SK-N-SH treated with all-trans-retinoic acid at 6 μM for 48 hours (cell line): ENCODE measurements around the gene SOX30.
"Not testable (repeated sequence)": the region's sequence is repeated elsewhere in the genome, so short reads cannot be mapped to it uniquely, and the experiment has no call there.

ENCODE experiments used
- ATAC-seq: fragments of 200-7000 bp; cut with Tn5 transposase; 3 replicates; pipeline ENCODE4 v1.9.1; 2020; ENCODE audit warnings: mild to moderate bottlenecking, moderate library complexity
- ARNTL ChIP-seq: fragments of 450-650 bp; formaldehyde crosslinking; IDR thresholded peaks from 2 replicates; pipeline ENCODE4 v1.5.0; 2020; ENCODE audit warnings: low read depth, mild to moderate bottlenecking, moderate library complexity, borderline replicate concordance
- CSDC2 ChIP-seq: fragments of 250-450 bp; sonication (Bioruptor Pico); IDR thresholded peaks from 2 replicates; pipeline ENCODE4 v1.5.0; 2020; ENCODE audit warnings: mild to moderate bottlenecking, moderate library complexity
- ESRRG ChIP-seq: fragments of 250-450 bp; sonication (Bioruptor Pico); IDR thresholded peaks from 2 replicates; pipeline ENCODE4 v1.6.1; 2021; ENCODE audit warnings: mild to moderate bottlenecking
- GLIS3 ChIP-seq: fragments of 250-450 bp; sonication (Bioruptor Pico); IDR thresholded peaks from 2 replicates; pipeline ENCODE4 v1.5.0; 2020; ENCODE audit warnings: mild to moderate bottlenecking, moderate library complexity
- ISL1 ChIP-seq: fragments of 250-450 bp; sonication (Bioruptor Pico); IDR thresholded peaks from 2 replicates; pipeline ENCODE4 v2.1.2; 2022; ENCODE audit warnings: mild to moderate bottlenecking, moderate library complexity
- OSR1 ChIP-seq: fragments of 250-450 bp; sonication (Bioruptor Pico); IDR thresholded peaks from 2 replicates; pipeline ENCODE4 v1.8.0; 2022; ENCODE audit warnings: moderate library complexity, mild to moderate bottlenecking, inconsistent platforms
- PPARA ChIP-seq: fragments of 250-450 bp; sonication (Bioruptor Pico); IDR thresholded peaks from 2 replicates; pipeline ENCODE4 v1.5.0; 2020; ENCODE audit warnings: mild to moderate bottlenecking, borderline replicate concordance
- RARB ChIP-seq: fragments of 250-450 bp; sonication (Bioruptor Pico); IDR thresholded peaks from 2 replicates; pipeline ENCODE4 v1.8.0; 2021; ENCODE audit warnings: mild to moderate bottlenecking, moderate library complexity
- SNAI2 ChIP-seq: fragments of 250-450 bp; sonication (Bioruptor Pico); IDR thresholded peaks from 2 replicates; pipeline ENCODE4 v1.5.0; 2020; ENCODE audit warnings: mild to moderate bottlenecking, moderate library complexity
- TCF4 ChIP-seq: fragments of 250-450 bp; sonication (Bioruptor Pico); IDR thresholded peaks from 2 replicates; pipeline ENCODE4 v1.8.0; 2021; ENCODE audit warnings: mild to moderate bottlenecking, moderate library complexity, borderline replicate concordance
- TOX ChIP-seq: fragments of 250-450 bp; sonication (Bioruptor Pico); IDR thresholded peaks from 2 replicates; pipeline ENCODE4 v1.8.0; 2021; ENCODE audit warnings: mild to moderate bottlenecking, moderate library complexity, borderline replicate concordance
- ZC3H10 ChIP-seq: fragments of 250-450 bp; sonication (Bioruptor Pico); IDR thresholded peaks from 2 replicates; pipeline ENCODE4 v1.5.1; 2021; ENCODE audit warnings: mild to moderate bottlenecking, moderate library complexity
- ZFP3 ChIP-seq: fragments of 250-450 bp; sonication (Bioruptor Pico); IDR thresholded peaks from 2 replicates; pipeline ENCODE4 v1.5.0; 2020; ENCODE audit warnings: mild to moderate bottlenecking, moderate library complexity
- ZNF565 ChIP-seq: fragments of 450-650 bp; formaldehyde crosslinking; conservative IDR thresholded peaks from 2 replicates; pipeline ENCODE4 v1.5.0; 2020; ENCODE audit warnings: low read depth, mild to moderate bottlenecking, moderate library complexity
- ZNF70 ChIP-seq: fragments of 450-650 bp; formaldehyde crosslinking; IDR thresholded peaks from 2 replicates; pipeline ENCODE4 v1.5.0; 2020; ENCODE audit warnings: mild to moderate bottlenecking, moderate library complexity
- ZNF8 ChIP-seq: fragments of 450-650 bp; formaldehyde crosslinking; IDR thresholded peaks from 2 replicates; pipeline ENCODE4 v1.5.0; 2020; ENCODE audit warnings: mild to moderate bottlenecking, moderate library complexity
- TF ChIP-seq, protein P1 (sequence below): fragments of 250-450 bp; sonication (Bioruptor Pico); IDR thresholded peaks from 2 replicates; pipeline ENCODE4 v1.5.1; 2021; ENCODE audit warnings: mild to moderate bottlenecking, moderate library complexity
- TF ChIP-seq, protein P2 (sequence below): fragments of 250-450 bp; sonication (Bioruptor Pico); IDR thresholded peaks from 2 replicates; pipeline ENCODE4 v1.8.0; 2020; ENCODE audit warnings: mild to moderate bottlenecking, moderate library complexity, borderline replicate concordance
- TF ChIP-seq, protein P3 (sequence below): fragments of 250-450 bp; sonication (Bioruptor Pico); IDR thresholded peaks from 2 replicates; pipeline ENCODE4 v1.5.1; 2020; ENCODE audit warnings: low read depth, mild to moderate bottlenecking, moderate library complexity
- TF ChIP-seq, protein P4 (sequence below): fragments of 250-450 bp; sonication (Bioruptor Pico); IDR thresholded peaks from 2 replicates; pipeline ENCODE4 v1.5.0; 2020; ENCODE audit warnings: mild to moderate bottlenecking, moderate library complexity
- TF ChIP-seq, protein P5 (sequence below): fragments of 250-450 bp; sonication (Bioruptor Pico); IDR thresholded peaks from 2 replicates; pipeline ENCODE4 v1.8.0; 2021; ENCODE audit warnings: low read depth, mild to moderate bottlenecking, moderate library complexity, borderline replicate concordance

The SOX30 gene

DNA sequence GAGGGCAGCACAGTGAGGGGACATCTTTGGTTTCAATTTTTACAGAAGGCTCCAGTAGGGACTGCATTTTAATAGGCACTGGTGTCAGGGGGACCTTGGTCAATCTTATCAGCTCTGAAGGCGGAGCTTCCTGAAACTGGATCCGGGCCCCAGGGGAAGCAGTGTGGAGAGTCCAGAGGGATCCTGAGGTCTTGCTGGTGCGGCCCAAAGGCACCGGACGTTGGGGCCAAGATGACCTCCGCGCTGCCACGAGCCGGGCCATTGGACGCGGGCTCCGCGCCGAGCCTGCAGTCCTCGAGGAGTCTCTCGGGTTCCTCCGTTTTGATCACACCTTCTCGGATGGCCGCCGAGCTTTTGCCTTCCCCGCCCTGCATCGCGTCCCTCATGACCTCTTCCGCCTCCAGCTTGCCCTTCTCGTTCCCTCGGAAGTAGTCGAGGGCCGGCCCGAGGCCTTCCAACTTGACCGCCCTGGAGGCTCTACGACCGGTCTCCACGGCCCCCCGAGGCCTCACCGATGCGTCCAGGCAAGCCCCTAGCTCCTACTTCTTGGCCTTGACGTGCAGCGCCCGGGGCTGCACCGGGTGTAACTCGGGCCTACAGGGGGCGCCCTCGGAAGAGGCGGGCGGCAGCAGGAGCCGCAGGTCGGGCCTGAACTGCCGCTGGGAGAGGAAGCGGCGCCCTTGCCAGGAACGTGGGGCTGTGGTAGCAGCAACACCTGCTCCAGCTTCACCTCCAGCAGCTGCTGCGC, 37.9 kb upstream of the SOX30 start:
- ATAC-seq = no peak
- TF ChIP-seq, protein P1, sequence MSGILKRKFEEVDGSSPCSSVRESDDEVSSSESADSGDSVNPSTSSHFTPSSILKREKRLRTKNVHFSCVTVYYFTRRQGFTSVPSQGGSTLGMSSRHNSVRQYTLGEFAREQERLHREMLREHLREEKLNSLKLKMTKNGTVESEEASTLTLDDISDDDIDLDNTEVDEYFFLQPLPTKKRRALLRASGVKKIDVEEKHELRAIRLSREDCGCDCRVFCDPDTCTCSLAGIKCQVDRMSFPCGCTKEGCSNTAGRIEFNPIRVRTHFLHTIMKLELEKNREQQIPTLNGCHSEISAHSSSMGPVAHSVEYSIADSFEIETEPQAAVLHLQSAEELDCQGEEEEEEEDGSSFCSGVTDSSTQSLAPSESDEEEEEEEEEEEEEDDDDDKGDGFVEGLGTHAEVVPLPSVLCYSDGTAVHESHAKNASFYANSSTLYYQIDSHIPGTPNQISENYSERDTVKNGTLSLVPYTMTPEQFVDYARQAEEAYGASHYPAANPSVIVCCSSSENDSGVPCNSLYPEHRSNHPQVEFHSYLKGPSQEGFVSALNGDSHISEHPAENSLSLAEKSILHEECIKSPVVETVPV = no peak
- TF ChIP-seq TCF4 (CRISPR knock-in tag) (no peak), RARB (CRISPR knock-in tag) (no peak), SNAI2 (no peak), ARNTL (CRISPR knock-in tag) (no peak), OSR1 (CRISPR knock-in tag) (no peak)
- TF ChIP-seq, protein P2, sequence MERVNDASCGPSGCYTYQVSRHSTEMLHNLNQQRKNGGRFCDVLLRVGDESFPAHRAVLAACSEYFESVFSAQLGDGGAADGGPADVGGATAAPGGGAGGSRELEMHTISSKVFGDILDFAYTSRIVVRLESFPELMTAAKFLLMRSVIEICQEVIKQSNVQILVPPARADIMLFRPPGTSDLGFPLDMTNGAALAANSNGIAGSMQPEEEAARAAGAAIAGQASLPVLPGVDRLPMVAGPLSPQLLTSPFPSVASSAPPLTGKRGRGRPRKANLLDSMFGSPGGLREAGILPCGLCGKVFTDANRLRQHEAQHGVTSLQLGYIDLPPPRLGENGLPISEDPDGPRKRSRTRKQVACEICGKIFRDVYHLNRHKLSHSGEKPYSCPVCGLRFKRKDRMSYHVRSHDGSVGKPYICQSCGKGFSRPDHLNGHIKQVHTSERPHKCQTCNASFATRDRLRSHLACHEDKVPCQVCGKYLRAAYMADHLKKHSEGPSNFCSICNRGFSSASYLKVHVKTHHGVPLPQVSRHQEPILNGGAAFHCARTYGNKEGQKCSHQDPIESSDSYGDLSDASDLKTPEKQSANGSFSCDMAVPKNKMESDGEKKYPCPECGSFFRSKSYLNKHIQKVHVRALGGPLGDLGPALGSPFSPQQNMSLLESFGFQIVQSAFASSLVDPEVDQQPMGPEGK = no peak
- TF ChIP-seq, protein P3, sequence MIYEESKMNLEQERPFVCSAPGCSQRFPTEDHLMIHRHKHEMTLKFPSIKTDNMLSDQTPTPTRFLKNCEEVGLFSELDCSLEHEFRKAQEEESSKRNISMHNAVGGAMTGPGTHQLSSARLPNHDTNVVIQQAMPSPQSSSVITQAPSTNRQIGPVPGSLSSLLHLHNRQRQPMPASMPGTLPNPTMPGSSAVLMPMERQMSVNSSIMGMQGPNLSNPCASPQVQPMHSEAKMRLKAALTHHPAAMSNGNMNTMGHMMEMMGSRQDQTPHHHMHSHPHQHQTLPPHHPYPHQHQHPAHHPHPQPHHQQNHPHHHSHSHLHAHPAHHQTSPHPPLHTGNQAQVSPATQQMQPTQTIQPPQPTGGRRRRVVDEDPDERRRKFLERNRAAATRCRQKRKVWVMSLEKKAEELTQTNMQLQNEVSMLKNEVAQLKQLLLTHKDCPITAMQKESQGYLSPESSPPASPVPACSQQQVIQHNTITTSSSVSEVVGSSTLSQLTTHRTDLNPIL (CRISPR knock-in tag) = no peak

DNA sequence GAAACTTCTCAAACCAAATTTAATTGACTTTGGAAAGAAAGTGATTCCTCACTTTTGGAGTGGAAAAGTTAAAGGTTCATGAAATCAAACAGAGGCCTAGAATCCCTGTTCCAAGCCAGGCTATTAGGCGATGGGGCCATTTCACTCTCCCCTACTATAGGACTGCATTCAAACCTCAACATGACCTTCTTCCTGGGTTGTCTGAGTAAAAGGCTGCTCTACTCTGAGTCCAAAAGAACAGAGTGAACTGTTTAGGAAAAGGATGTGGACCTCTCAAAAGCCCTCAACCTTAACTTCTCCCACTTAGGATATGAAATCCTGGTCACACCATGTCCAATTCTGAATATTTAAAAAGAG, 34.9 kb upstream of the SOX30 start:
- no peak for ATAC-seq
- TF ChIP-seq TOX (CRISPR knock-in tag) (no peak), ISL1 (no peak), ZNF70 (CRISPR knock-in tag) (no peak), ZFP3 (CRISPR knock-in tag) (no peak), TCF4 (CRISPR knock-in tag) (no peak), RARB (CRISPR knock-in tag) (no peak), ZC3H10 (CRISPR knock-in tag) (no peak), ZNF8 (no peak), SNAI2 (no peak), ZNF565 (CRISPR knock-in tag) (no peak), CSDC2 (CRISPR knock-in tag) (no peak), OSR1 (CRISPR knock-in tag) (no peak), ESRRG (no peak), GLIS3 (CRISPR knock-in tag) (no peak), PPARA (CRISPR knock-in tag) (no peak)
- TF ChIP-seq, protein P2 = no peak
- TF ChIP-seq, protein P4, sequence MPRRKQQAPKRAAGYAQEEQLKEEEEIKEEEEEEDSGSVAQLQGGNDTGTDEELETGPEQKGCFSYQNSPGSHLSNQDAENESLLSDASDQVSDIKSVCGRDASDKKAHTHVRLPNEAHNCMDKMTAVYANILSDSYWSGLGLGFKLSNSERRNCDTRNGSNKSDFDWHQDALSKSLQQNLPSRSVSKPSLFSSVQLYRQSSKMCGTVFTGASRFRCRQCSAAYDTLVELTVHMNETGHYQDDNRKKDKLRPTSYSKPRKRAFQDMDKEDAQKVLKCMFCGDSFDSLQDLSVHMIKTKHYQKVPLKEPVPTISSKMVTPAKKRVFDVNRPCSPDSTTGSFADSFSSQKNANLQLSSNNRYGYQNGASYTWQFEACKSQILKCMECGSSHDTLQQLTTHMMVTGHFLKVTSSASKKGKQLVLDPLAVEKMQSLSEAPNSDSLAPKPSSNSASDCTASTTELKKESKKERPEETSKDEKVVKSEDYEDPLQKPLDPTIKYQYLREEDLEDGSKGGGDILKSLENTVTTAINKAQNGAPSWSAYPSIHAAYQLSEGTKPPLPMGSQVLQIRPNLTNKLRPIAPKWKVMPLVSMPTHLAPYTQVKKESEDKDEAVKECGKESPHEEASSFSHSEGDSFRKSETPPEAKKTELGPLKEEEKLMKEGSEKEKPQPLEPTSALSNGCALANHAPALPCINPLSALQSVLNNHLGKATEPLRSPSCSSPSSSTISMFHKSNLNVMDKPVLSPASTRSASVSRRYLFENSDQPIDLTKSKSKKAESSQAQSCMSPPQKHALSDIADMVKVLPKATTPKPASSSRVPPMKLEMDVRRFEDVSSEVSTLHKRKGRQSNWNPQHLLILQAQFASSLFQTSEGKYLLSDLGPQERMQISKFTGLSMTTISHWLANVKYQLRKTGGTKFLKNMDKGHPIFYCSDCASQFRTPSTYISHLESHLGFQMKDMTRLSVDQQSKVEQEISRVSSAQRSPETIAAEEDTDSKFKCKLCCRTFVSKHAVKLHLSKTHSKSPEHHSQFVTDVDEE (CRISPR knock-in tag) = no peak
- TF ChIP-seq, protein P1 = no peak
- TF ChIP-seq, protein P5, sequence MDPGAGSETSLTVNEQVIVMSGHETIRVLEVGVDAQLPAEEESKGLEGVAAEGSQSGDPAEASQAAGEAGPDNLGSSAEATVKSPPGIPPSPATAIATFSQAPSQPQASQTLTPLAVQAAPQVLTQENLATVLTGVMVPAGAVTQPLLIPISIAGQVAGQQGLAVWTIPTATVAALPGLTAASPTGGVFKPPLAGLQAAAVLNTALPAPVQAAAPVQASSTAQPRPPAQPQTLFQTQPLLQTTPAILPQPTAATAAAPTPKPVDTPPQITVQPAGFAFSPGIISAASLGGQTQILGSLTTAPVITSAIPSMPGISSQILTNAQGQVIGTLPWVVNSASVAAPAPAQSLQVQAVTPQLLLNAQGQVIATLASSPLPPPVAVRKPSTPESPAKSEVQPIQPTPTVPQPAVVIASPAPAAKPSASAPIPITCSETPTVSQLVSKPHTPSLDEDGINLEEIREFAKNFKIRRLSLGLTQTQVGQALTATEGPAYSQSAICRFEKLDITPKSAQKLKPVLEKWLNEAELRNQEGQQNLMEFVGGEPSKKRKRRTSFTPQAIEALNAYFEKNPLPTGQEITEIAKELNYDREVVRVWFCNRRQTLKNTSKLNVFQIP = no peak

DNA sequence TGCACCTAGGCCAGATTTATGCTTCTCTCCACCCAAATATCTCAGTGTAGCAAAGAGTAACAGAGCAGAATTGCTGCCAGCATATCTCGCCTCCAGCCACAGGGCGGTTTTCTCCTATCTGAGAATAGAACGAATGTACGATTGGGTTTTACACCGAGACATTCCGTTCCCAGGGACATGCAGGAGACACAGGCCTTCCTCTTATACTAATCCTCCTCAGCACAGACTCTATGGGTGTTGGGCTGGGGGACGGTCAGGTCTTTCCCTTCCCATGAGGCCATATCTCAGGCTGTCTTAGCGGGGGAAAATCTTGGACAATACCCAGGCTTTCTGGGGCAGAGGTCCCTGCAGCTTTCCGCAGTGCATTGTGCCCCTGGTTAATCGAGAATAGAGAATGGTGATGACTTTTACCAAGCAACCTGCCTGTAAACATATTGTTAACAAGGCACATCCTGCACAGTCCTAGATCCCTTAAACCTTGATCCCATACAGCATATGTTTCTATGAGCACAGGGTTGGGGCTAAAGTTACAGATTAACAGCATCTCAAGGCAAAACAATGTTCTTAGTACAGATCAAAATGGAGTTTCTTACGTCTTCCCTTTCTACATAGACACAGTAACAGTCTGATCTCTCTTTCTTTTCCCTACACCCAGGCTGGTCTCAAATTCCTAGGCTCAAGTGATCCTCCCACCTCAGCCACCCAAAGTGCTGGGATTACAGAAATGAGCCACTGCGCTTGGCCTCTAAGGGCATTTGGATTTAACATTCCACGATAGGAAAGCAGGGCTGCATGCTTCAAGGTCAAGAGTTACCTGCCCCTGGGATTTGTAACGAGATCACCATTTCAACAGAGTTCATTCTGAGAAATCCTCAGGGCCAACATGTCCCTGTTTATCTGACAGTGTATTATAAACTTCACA, 34.3 kb upstream of the SOX30 start:
- ATAC-seq = not testable (repeated sequence)
